Caco-2 (cell line): ENCODE measurements around the gene UBR3. TPM values are rescaled to one million over a fixed set of nuclear protein-coding genes. Genes with fewer than 3 reads are reported as not detected.

Experiments used
- BruUV-seq: library from RNA; stranded (reverse); fragments of 400-500 nt; replicated peaks from 2 replicates; lab custom pipeline; 2021; lab: Mats Ljungman, UMichigan
- CTCF ChIA-PET: fragments of 300-600 bp; sonication (Branson Sonifier 250); formaldehyde crosslinking; loops from one replicate; lab custom pipeline; 2022; ENCODE audit warnings: antibody characterized with exemption; lab: Charles Lee
- POLR2A ChIA-PET: fragments of 300-600 bp; sonication (Branson Sonifier 250); formaldehyde crosslinking; loops from one replicate; lab custom pipeline; 2022; ENCODE audit warnings: antibody characterized with exemption; lab: Charles Lee
- DNase-seq, 2 experiments: peaks; one replicate each; pipeline versions ENCODE4 v3.0.0 to v3.0.0-alpha.2; 2020 to 2022
- H3K27me3 ChIP-seq: replicated peaks from 2 replicates; pipeline ENCODE4 v1.6.0; 2011; ENCODE audit warnings: low read length; ENCODE audit not compliant: control insufficient read depth, insufficient read depth
- H3K36me3 ChIP-seq: 2 replicates; pipeline ENCODE4 v1.5.1; 2011; ENCODE audit warnings: low read length; ENCODE audit not compliant: control insufficient read depth, insufficient read depth
- H3K4me1 ChIP-seq: fragments of 250-450 bp; sonication (Bioruptor Pico); 2 replicates; pipeline ENCODE4 v1.5.1; 2020; ENCODE audit warnings: mild to moderate bottlenecking
- H3K4me3 ChIP-seq: 2 replicates; pipeline ENCODE4 v1.5.1; 2011; ENCODE audit warnings: low read depth, mild to moderate bottlenecking, control low read depth, low read length
- H3K9me3 ChIP-seq: fragments of 250-450 bp; sonication (Bioruptor Pico); 2 replicates; pipeline ENCODE4 v1.5.1; 2020; ENCODE audit warnings: mild to moderate bottlenecking, moderate library complexity
- H3K27ac Mint-ChIP-seq: one replicate; pipeline ENCODE4 v1.8.0; 2022; ENCODE audit warnings: mixed read lengths; ENCODE audit not compliant: unreplicated experiment
- H3K27me3 Mint-ChIP-seq: one replicate; pipeline ENCODE4 v1.8.0; 2022; ENCODE audit warnings: mixed read lengths; ENCODE audit not compliant: insufficient read depth, unreplicated experiment
- H3K36me3 Mint-ChIP-seq: one replicate; pipeline ENCODE4 v1.8.0; 2022; ENCODE audit warnings: mild to moderate bottlenecking, mixed read lengths; ENCODE audit not compliant: insufficient read depth, unreplicated experiment
- H3K4me1 Mint-ChIP-seq: one replicate; pipeline ENCODE4 v1.8.0; 2022; ENCODE audit warnings: low read depth, mixed read lengths; ENCODE audit not compliant: unreplicated experiment
- H3K4me3 Mint-ChIP-seq: one replicate; pipeline ENCODE4 v1.8.0; 2022; ENCODE audit warnings: mild to moderate bottlenecking, moderate library complexity, mixed read lengths; ENCODE audit not compliant: unreplicated experiment
- H3K9me3 Mint-ChIP-seq: one replicate; pipeline ENCODE4 v1.8.0; 2022; ENCODE audit warnings: mixed read lengths; ENCODE audit not compliant: unreplicated experiment
- CTCF ChIP-seq, 2 experiments: fragments of 200-600 bp in 1 of 2; IDR thresholded peaks; 1 replicate in 1 of 2; 2 replicates in 1 of 2; pipeline versions ENCODE4 v1.5.1 to v1.8.0; 2011 to 2022; ENCODE audit warnings: antibody characterized with exemption in 1 of 2, control low read depth in 1 of 2, inconsistent platforms in 1 of 2, low read depth in 1 of 2, low read length in 1 of 2, mild to moderate bottlenecking in 1 of 2, moderate library complexity in 1 of 2; ENCODE audit not compliant: insufficient read depth in 1 of 2, severe bottlenecking in 1 of 2, unreplicated experiment in 1 of 2
- intact Hi-C: fragments of 100-400 bp; cut with micrococcal nuclease; formaldehyde crosslinking; loops from one replicate; pipeline ENCODE4 v1.10.0; 2022; ENCODE audit not compliant: unreplicated experiment
- total RNA-seq: library from RNA; stranded (reverse); gene quantifications from 2 replicates; pipeline ENCODE4 v1.2.3, GENCODE V29; 2022

UBR3 gene
- total RNA-seq, 1 experiment from 2014 or later, result 35.7 TPM

- POLR2A ChIA-PET, result no interaction called here
- Histone ChIP-seq H3K4me3 (no peak overlapping the region), H3K36me3 (no peaks in the 10 kb centered on the region; the same call in 1 of the 2 replicates), H3K4me1 (no peaks in the 10 kb centered on the region), H3K9me3 (no peaks in the 10 kb centered on the region), H3K27me3 (no peaks in the 10 kb centered on the region)
- no peak for DNase-seq
- BruUV-seq, result no TSS peak
- Mint-ChIP-seq H3K36me3 (no peaks in the 10 kb centered on the region), H3K4me3 (no peak overlapping the region), H3K9me3 (no peaks in the 10 kb centered on the region), H3K27me3 (no peaks in the 10 kb centered on the region), H3K4me1 (no peaks in the 10 kb centered on the region), H3K27ac (no peak overlapping the region)
- no peak for TF ChIP-seq CTCF (IDR thresholded peaks at IDR 0.05; ENCODE audit: insufficient read depth in 1 of 2, low read depth in 1 of 2, low read length in 1 of 2, severe bottlenecking in 1 of 2, unreplicated experiment in 1 of 2)
- CTCF ChIA-PET, result no interaction called here
- intact Hi-C loops, result no loop called here
Observed at GRCh38 chr2:170086751-170087412, 259.6 kb downstream of the UBR3 start.

- no TSS peak for BruUV-seq
Observed at GRCh38 chr2:170087413-170087793, 260.1 kb downstream of the UBR3 start.

GRCh38 chr2:170088776-170089175 is 261.5 kb downstream of the UBR3 start:
- no peaks in the 10 kb centered on the region for H3K9me3 Mint-ChIP-seq
- intact Hi-C loops, result no loop called here
- Histone ChIP-seq H3K4me1 (no peaks in the 10 kb centered on the region), H3K36me3 (no peaks in the 10 kb centered on the region; the same call in 1 of the 2 replicates), H3K27me3 (no peaks in the 10 kb centered on the region), H3K9me3 (no peaks in the 10 kb centered on the region), H3K4me3 (no peak overlapping the region)
- no peaks in the 10 kb centered on the region for H3K4me1 Mint-ChIP-seq
- POLR2A ChIA-PET, result interaction anchor here (0.5 to 0.6 kb wide), 2 partner anchors 16 to 223 kb away, joined by 3 to 4 read pairs; no protein-coding TSS in a partner anchor
- CTCF ChIA-PET, result no interaction called here
- no peak for TF ChIP-seq CTCF (IDR thresholded peaks at IDR 0.05; ENCODE audit: insufficient read depth in 1 of 2, low read depth in 1 of 2, low read length in 1 of 2, severe bottlenecking in 1 of 2, unreplicated experiment in 1 of 2)
- no peak overlapping the region for H3K4me3 Mint-ChIP-seq
- H3K27me3 Mint-ChIP-seq, result no peaks in the 10 kb centered on the region
- H3K27ac Mint-ChIP-seq, result no peak overlapping the region
- BruUV-seq, result no TSS peak
- DNase-seq, result no peak
- no peaks in the 10 kb centered on the region for H3K36me3 Mint-ChIP-seq

More at GRCh38 chr2:170087413-170087793, 260.1 kb downstream of the UBR3 start:
- POLR2A ChIA-PET, result no interaction called here
- H3K4me3 Mint-ChIP-seq, result no peak overlapping the region
- no peaks in the 10 kb centered on the region; the same call in 1 of the 2 replicates for H3K36me3 ChIP-seq
- CTCF ChIA-PET, result no interaction called here
- H3K9me3 ChIP-seq, result no peaks in the 10 kb centered on the region
- no peak for TF ChIP-seq CTCF (IDR thresholded peaks at IDR 0.05; ENCODE audit: insufficient read depth in 1 of 2, low read depth in 1 of 2, low read length in 1 of 2, severe bottlenecking in 1 of 2, unreplicated experiment in 1 of 2)
- H3K4me1 Mint-ChIP-seq, result no peaks in the 10 kb centered on the region
- no peak for DNase-seq
- H3K27me3 ChIP-seq, result no peaks in the 10 kb centered on the region
- no peaks in the 10 kb centered on the region for H3K27me3 Mint-ChIP-seq
- no peak overlapping the region for H3K27ac Mint-ChIP-seq
- intact Hi-C loops, result no loop called here
- H3K4me1 ChIP-seq, result no peaks in the 10 kb centered on the region
- H3K36me3 Mint-ChIP-seq, result no peaks in the 10 kb centered on the region
- no peaks in the 10 kb centered on the region for H3K9me3 Mint-ChIP-seq
- H3K4me3 ChIP-seq, result no peak overlapping the region
